HepG2 (cell line): ENCODE data around the gene ZNF77.
"Not testable (repeated sequence)": the region's sequence is repeated elsewhere in the genome, so short reads cannot be mapped to it uniquely, and the experiment has no call there.

Experiments
- CBFB ChIP-seq: sonication (generic); formaldehyde crosslinking; IDR thresholded peaks from 2 replicates; pipeline ENCODE4 v1.4.0; 2020; ENCODE audit warnings: missing genetic modification reagents
- DPF2 ChIP-seq: sonication (generic); formaldehyde crosslinking; IDR thresholded peaks from 2 replicates; pipeline ENCODE4 v1.4.0; 2020; ENCODE audit warnings: mild to moderate bottlenecking, low read depth, missing genetic modification reagents, borderline replicate concordance
- NFYB ChIP-seq: sonication (generic); formaldehyde crosslinking; IDR thresholded peaks from 2 replicates; pipeline ENCODE4 v1.4.0; 2020; ENCODE audit warnings: missing genetic modification reagents
- POLR2AphosphoS2 ChIP-seq: IDR thresholded peaks from 2 replicates; pipeline ENCODE4 v1.6.1; 2011; ENCODE audit warnings: low read depth, low read length, improper control_type of control experiment
- SMAD9 ChIP-seq: sonication (generic); formaldehyde crosslinking; IDR thresholded peaks from 2 replicates; pipeline ENCODE4 v1.5.1; 2020; ENCODE audit warnings: mild to moderate bottlenecking, missing genetic modification reagents
- TCF12 ChIP-seq, 2 experiments: fragments of 450-650 bp in 1 of 2; sonication (generic) in 1 of 2; formaldehyde crosslinking in 1 of 2; IDR thresholded peaks; 2 replicates each; pipeline versions ENCODE4 v1.6.1 to v1.8.0; 2017 to 2022; ENCODE audit warnings: antibody characterized with exemption in 1 of 2, mild to moderate bottlenecking in 1 of 2, missing genetic modification reagents in 1 of 2, moderate library complexity in 1 of 2
- TCF7L2 ChIP-seq: IDR thresholded peaks from 2 replicates; pipeline ENCODE4 v1.6.1; 2011; ENCODE audit warnings: mild to moderate bottlenecking, low read depth, low read length, moderate library complexity
- ZNF362 ChIP-seq: sonication (generic); formaldehyde crosslinking; IDR thresholded peaks from 2 replicates; pipeline ENCODE4 v1.4.0; 2020; ENCODE audit warnings: missing genetic modification reagents, mild to moderate bottlenecking, borderline replicate concordance
- ZNF530 ChIP-seq: sonication (generic); formaldehyde crosslinking; IDR thresholded peaks from 2 replicates; pipeline ENCODE4 v1.5.0; 2020; ENCODE audit warnings: low read depth, mild to moderate bottlenecking, missing genetic modification reagents

- not testable (repeated sequence) for TF ChIP-seq TCF12 (IDR thresholded peaks at IDR 0.05); TCF12 (CRISPR knock-in tag; IDR thresholded peaks at IDR 0.05); CBFB (CRISPR knock-in tag); POLR2AphosphoS2; TCF7L2; NFYB (CRISPR knock-in tag); ZNF362 (CRISPR knock-in tag); ZNF530 (CRISPR knock-in tag); DPF2; SMAD9 (CRISPR knock-in tag)
Observed at GRCh38 chr19:2903326-2903725, 41.4 kb downstream of the ZNF77 start.
